ENCODE measurements around the gene PNMA8A.

Gene PNMA8A

GRCh38 chr19:46471116-46471733 lies at the start of gene PNMA8A:
Gene PNMA8A (minus strand): TSS chr19:46471563. CDS start chr19:46471035, 528 bp downstream.
- no peak for TF ChIP-seq CTCF (IDR thresholded peaks at IDR 0.05)
- peak; percentile 93 for DNase-seq (ENCODE audit: low spot score)
- Histone ChIP-seq H3K27ac (peak within 1 kb of the TSS; percentile 88 to 95), H3K4me3 (peak within 1 kb of the TSS; percentile 66)

GRCh38 chr19:46520616-46521015 lies 49.3 kb upstream of the PNMA8A start:
- H3K27ac ChIP-seq: no peak overlapping the region
- no peak for DNase-seq (ENCODE audit: low spot score)
- TF ChIP-seq CTCF (IDR thresholded peaks at IDR 0.05): no peak

GRCh38 chr19:46517471-46517870 lies 46.1 kb upstream of the PNMA8A start:
- no peak for TF ChIP-seq CTCF (IDR thresholded peaks at IDR 0.05)
- DNase-seq (ENCODE audit: low spot score): no peak
- Histone ChIP-seq H3K27ac (no peak overlapping the region), H3K4me3 (no peak overlapping the region)

More at GRCh38 chr19:46520616-46521015, 49.3 kb upstream of the PNMA8A start:
- no peak overlapping the region for H3K4me3 ChIP-seq

GRCh38 chr19:46515879-46516350 lies 44.6 kb upstream of the PNMA8A start:
- Histone ChIP-seq H3K27ac (no peak overlapping the region), H3K4me3 (no peak overlapping the region)
- DNase-seq (ENCODE audit: low spot score): no peak
- TF ChIP-seq CTCF (IDR thresholded peaks at IDR 0.05): peak; percentile 66

GRCh38 chr19:46515290-46515609 lies 43.9 kb upstream of the PNMA8A start:
- Histone ChIP-seq H3K4me3 (no peak overlapping the region), H3K27ac (no peak overlapping the region)
- TF ChIP-seq CTCF (IDR thresholded peaks at IDR 0.05): no peak
- no peak for DNase-seq (ENCODE audit: low spot score)

GRCh38 chr19:46514589-46515289 lies 43.4 kb upstream of the PNMA8A start:
- no peak overlapping the region for H3K27ac ChIP-seq
- no peak for DNase-seq (ENCODE audit: low spot score)
- no peak for TF ChIP-seq CTCF (IDR thresholded peaks at IDR 0.05)
- H3K4me3 ChIP-seq: no peak overlapping the region
